ENCODE measurements around the gene FAM53B. TPM values are rescaled to one million over a fixed set of nuclear protein-coding genes. Genes with fewer than 3 reads are reported as not detected.

FAM53B gene
- total RNA-seq, 4 donors from 2014 or later: 25.2 to 43.3 (median 34.7) TPM

DNA sequence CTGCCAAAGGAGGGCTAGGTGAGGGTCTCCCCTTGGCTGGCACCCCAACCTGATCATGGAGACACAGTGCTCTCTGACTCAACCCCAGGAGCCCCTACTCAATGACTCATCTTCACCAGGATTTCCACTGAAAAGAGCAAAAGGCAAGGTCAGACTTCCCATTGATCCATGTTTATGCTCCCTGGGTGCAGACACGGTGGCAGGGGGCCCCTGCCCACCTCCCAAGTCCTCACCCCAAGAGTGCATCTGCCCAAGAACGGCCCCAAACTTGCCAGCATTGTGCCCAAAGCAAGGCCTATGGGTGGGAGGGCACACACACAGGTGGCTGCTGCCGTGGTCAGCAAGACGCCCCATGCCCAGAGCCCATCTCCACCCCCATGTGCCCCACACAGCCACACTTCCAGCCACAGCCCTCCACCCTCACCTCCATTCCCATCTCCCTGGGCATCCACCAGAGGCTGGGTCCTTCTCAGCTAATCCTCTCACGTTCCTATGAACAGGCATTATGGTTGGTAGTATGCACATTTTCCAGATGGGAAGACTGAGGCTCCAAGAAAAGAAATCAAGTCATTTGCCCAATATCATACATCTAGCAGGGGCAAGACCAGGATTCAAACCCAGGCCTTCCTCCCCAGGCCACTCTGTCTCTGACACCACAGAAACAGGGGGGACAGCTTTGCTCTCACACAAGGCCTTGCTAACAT is 31.3 kb downstream of the FAM53B start:
- intact Hi-C loops (cut with DNase I): no loop called here
- no peak overlapping the region for H3K27ac ChIP-seq (replicated peaks in 1 of 4)
- WGBS: 89% methylated on average over 3 of the region's 5 CpGs

GRCh38 chr10:124711145-124711544 is 33.0 kb downstream of the FAM53B start:
- TF ChIP-seq EP300 (IDR thresholded peaks at IDR 0.05) (no peak), POLR2A (IDR thresholded peaks at IDR 0.05; ENCODE audit: low read depth) (no peak), POLR2AphosphoS5 (IDR thresholded peaks at IDR 0.05) (no peak)
- TF ChIP-seq, protein P1, sequence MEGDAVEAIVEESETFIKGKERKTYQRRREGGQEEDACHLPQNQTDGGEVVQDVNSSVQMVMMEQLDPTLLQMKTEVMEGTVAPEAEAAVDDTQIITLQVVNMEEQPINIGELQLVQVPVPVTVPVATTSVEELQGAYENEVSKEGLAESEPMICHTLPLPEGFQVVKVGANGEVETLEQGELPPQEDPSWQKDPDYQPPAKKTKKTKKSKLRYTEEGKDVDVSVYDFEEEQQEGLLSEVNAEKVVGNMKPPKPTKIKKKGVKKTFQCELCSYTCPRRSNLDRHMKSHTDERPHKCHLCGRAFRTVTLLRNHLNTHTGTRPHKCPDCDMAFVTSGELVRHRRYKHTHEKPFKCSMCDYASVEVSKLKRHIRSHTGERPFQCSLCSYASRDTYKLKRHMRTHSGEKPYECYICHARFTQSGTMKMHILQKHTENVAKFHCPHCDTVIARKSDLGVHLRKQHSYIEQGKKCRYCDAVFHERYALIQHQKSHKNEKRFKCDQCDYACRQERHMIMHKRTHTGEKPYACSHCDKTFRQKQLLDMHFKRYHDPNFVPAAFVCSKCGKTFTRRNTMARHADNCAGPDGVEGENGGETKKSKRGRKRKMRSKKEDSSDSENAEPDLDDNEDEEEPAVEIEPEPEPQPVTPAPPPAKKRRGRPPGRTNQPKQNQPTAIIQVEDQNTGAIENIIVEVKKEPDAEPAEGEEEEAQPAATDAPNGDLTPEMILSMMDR (IDR thresholded peaks at IDR 0.05): no peak
- H3K36me3 ChIP-seq: peaks cover 0 to 3% (median 0%) of the 10 kb centered on the region in 4 donors
- intact Hi-C loops (cut with DNase I): no loop called here
- H3K27me3 ChIP-seq: no peaks in the 10 kb centered on the region
- peak overlapping the region in 1 of 4 donors; percentile 86 for H3K27ac ChIP-seq (replicated peaks in 1 of 4)
- 79% methylated on average over 7 of the region's 7 CpGs for WGBS
- H3K9me3 ChIP-seq: no peaks in the 10 kb centered on the region
- no peak overlapping the region for H3K4me3 ChIP-seq
- no peak for DNase-seq (ENCODE audit: extremely low spot score)
- peaks cover 59 to 91% (median 78%) of the 10 kb centered on the region in 4 donors for H3K4me1 ChIP-seq

More for the DNA sequence above, 31.3 kb downstream of the FAM53B start:
- H3K27me3 ChIP-seq: no peaks in the 10 kb centered on the region
- TF ChIP-seq POLR2AphosphoS5 (IDR thresholded peaks at IDR 0.05) (no peak), POLR2A (IDR thresholded peaks at IDR 0.05; ENCODE audit: low read depth) (no peak), EP300 (IDR thresholded peaks at IDR 0.05) (no peak)
- TF ChIP-seq, protein P1 (IDR thresholded peaks at IDR 0.05): no peak
- H3K9me3 ChIP-seq: no peaks in the 10 kb centered on the region
- no peaks in the 10 kb centered on the region for H3K36me3 ChIP-seq
- no peak overlapping the region for H3K4me3 ChIP-seq
- no peak for DNase-seq (ENCODE audit: extremely low spot score)
- H3K4me1 ChIP-seq: peaks cover 54 to 91% (median 78%) of the 10 kb centered on the region in 4 donors

- TF ChIP-seq POLR2AphosphoS5 (IDR thresholded peaks at IDR 0.05) (no peak), POLR2A (IDR thresholded peaks at IDR 0.05; ENCODE audit: low read depth) (no peak), EP300 (IDR thresholded peaks at IDR 0.05) (no peak)
- TF ChIP-seq, protein P1 (IDR thresholded peaks at IDR 0.05): no peak
- H3K4me1 ChIP-seq: peaks cover 61 to 91% (median 78%) of the 10 kb centered on the region in 4 donors
- H3K36me3 ChIP-seq: peaks cover 0 to 8% (median 3%) of the 10 kb centered on the region in 4 donors
- no peaks in the 10 kb centered on the region for H3K27me3 ChIP-seq
- WGBS: 81% methylated on average over 9 of the region's 14 CpGs
- no peak overlapping the region for H3K4me3 ChIP-seq
- no peak for DNase-seq (ENCODE audit: extremely low spot score)
- H3K27ac ChIP-seq (replicated peaks in 1 of 4): peak overlapping the region in 3 of 4 donors; percentile 54 to 86 (median 81)
- intact Hi-C loops (cut with DNase I): no loop called here
- no peaks in the 10 kb centered on the region for H3K9me3 ChIP-seq
These were observed 33.8 kb downstream of the FAM53B start for GRCh38 chr10:124710266-124710881.

- no peak for DNase-seq (ENCODE audit: extremely low spot score)
- 80% methylated on average over 10 of the region's 10 CpGs for WGBS
- H3K4me1 ChIP-seq: peaks cover 67 to 91% (median 81%) of the 10 kb centered on the region in 4 donors
- intact Hi-C loops (cut with DNase I): loop anchor here (5.0 kb wide), 1 partner anchor 32 kb away; the partner anchor contains the start of gene FAM53B
- no peak for TF ChIP-seq POLR2A (IDR thresholded peaks at IDR 0.05; ENCODE audit: low read depth)
- TF ChIP-seq POLR2AphosphoS5 (IDR thresholded peaks at IDR 0.05): peak; percentile 13 to 15
- no peak for TF ChIP-seq EP300 (IDR thresholded peaks at IDR 0.05)
- TF ChIP-seq, protein P1 (IDR thresholded peaks at IDR 0.05): no peak
- peaks cover 0 to 13% (median 5%) of the 10 kb centered on the region in 4 donors for H3K36me3 ChIP-seq
- no peaks in the 10 kb centered on the region for H3K27me3 ChIP-seq
- H3K27ac ChIP-seq (replicated peaks in 1 of 4): peak overlapping the region; percentile 49 to 86 (median 68)
- H3K9me3 ChIP-seq: no peaks in the 10 kb centered on the region
- H3K4me3 ChIP-seq: no peak overlapping the region
These were observed 34.3 kb downstream of the FAM53B start for GRCh38 chr10:124709861-124710260.

Data from esophagus muscularis mucosa (tissue), 4 donors.